ENCODE measurements around the gene PCDH8. TPM values are rescaled to one million over a fixed set of nuclear protein-coding genes. Genes with fewer than 3 reads are reported as not detected.
"Not testable (repeated sequence)": the region's sequence is repeated elsewhere in the genome, so short reads cannot be mapped to it uniquely, and the experiment has no call there.

PCDH8 gene
- total and polyA plus RNA-seq, 2 donors (not counting 1 experiment from before 2014, with no cell fraction given), result not detected

- TF ChIP-seq EZH2 (IDR thresholded peaks at IDR 0.05; ENCODE audit: low read length, missing control alignments) (no peak), CTCF (conservative IDR thresholded peaks at IDR 0.05 in 1 of 2, IDR thresholded peaks at IDR 0.05 in 1 of 2; ENCODE audit: low read depth in 1 of 2, low read length in 2 of 2) (no peak)
- DNase-seq (ENCODE audit: low read depth in 2 of 2), result no peak
- Histone ChIP-seq H3K79me2 (ENCODE audit: control insufficient read depth, insufficient read depth, low read length) (no peaks in the 10 kb centered on the region), H3K4me3 (replicated peaks in 1 of 4; ENCODE audit: control extremely low read depth in 1 of 4, insufficient read depth in 1 of 4, low read depth in 3 of 4, low read length in 4 of 4) (no peak overlapping the region), H3K27ac (ENCODE audit: insufficient read depth, low read length) (no peak overlapping the region), H3K4me1 (ENCODE audit: control insufficient read depth, extremely low read depth, insufficient read depth, low read length) (no peaks in the 10 kb centered on the region), H3K4me2 (ENCODE audit: extremely low read depth, insufficient read depth, low read length) (no peak overlapping the region), H2AFZ (ENCODE audit: low read length) (no peak overlapping the region), H4K20me1 (ENCODE audit: control insufficient read depth, extremely low read depth, insufficient read depth, low read length) (no peaks in the 10 kb centered on the region), H3K9me3 (ENCODE audit: control insufficient read depth, insufficient read depth, low read depth, low read length) (no peaks in the 10 kb centered on the region), H3K27me3 (ENCODE audit: control insufficient read depth, insufficient read depth, low read length) (no peaks in the 10 kb centered on the region), H3K36me3 (ENCODE audit: control insufficient read depth, insufficient read depth, low read length) (no peaks in the 10 kb centered on the region), H3K9ac (ENCODE audit: insufficient read depth, low read length) (no peak overlapping the region)
Measured at GRCh38 chr13:52832313-52832712, 16.1 kb downstream of the PCDH8 start.

- peak in 1 of 2 donors; percentile 52 for DNase-seq (ENCODE audit: low read depth in 2 of 2)
- Histone ChIP-seq H3K4me2 (ENCODE audit: extremely low read depth, insufficient read depth, low read length) (no peak overlapping the region), H3K36me3 (ENCODE audit: control insufficient read depth, insufficient read depth, low read length) (no peaks in the 10 kb centered on the region), H3K9ac (ENCODE audit: insufficient read depth, low read length) (no peak overlapping the region), H3K27ac (ENCODE audit: insufficient read depth, low read length) (no peak overlapping the region), H3K9me3 (ENCODE audit: control insufficient read depth, insufficient read depth, low read depth, low read length) (no peaks in the 10 kb centered on the region), H3K4me3 (replicated peaks in 1 of 4; ENCODE audit: control extremely low read depth in 1 of 4, insufficient read depth in 1 of 4, low read depth in 3 of 4, low read length in 4 of 4) (no peak overlapping the region), H4K20me1 (ENCODE audit: control insufficient read depth, extremely low read depth, insufficient read depth, low read length) (no peaks in the 10 kb centered on the region), H2AFZ (ENCODE audit: low read length) (no peak overlapping the region), H3K79me2 (ENCODE audit: control insufficient read depth, insufficient read depth, low read length) (no peaks in the 10 kb centered on the region), H3K4me1 (ENCODE audit: control insufficient read depth, extremely low read depth, insufficient read depth, low read length) (no peaks in the 10 kb centered on the region), H3K27me3 (ENCODE audit: control insufficient read depth, insufficient read depth, low read length) (no peaks in the 10 kb centered on the region)
- TF ChIP-seq EZH2 (IDR thresholded peaks at IDR 0.05; ENCODE audit: low read length, missing control alignments) (no peak), CTCF (conservative IDR thresholded peaks at IDR 0.05 in 1 of 2, IDR thresholded peaks at IDR 0.05 in 1 of 2; ENCODE audit: low read depth in 1 of 2, low read length in 2 of 2) (no peak)
Measured at GRCh38 chr13:52830946-52831345, 17.5 kb downstream of the PCDH8 start.

DNA sequence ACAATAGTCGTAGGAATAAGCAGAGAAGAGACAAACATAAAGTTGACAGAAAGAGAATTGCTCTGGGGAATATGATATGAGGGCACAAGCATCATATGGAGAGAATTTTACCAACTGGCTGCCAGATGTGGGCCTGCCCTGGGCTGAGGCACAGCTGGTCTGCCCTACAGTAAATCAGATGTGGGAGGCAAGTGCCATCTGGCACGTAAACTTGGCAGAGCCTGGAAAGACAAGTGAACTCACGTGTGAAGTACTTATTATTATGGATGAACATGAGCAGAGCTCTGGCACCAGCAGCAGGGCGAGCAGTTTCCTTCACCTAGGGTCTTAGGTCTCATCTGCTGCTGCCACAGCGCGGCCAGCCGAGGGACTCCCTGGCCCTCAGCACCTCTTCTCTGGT lies 20.6 kb downstream of the PCDH8 start:
- H3K9ac ChIP-seq (ENCODE audit: insufficient read depth, low read length), result no peak overlapping the region
- no peak for DNase-seq (ENCODE audit: low read depth in 2 of 2)

DNA sequence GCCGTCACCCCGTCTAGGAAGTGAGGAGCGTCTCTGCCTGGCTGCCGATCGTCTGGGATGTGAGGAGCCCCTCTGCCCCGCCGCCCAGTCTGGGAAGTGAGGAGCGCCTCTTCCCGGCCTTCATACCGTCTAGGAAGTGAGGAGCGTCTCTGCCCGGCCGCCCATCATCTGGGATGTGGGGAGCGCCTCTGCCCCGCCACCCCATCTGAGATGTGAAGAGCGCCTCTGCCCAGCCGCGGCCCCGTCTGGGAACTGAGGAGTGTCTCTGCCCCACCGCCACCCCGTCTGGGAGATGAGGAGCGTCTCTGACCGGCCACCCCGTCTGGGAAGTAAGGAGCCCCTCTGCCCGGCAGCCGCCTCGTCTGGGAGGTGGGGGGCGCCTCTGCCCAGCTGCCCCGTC lies 30.6 kb downstream of the PCDH8 start:
- not testable (repeated sequence) for H3K4me1 ChIP-seq (ENCODE audit: control insufficient read depth, extremely low read depth, insufficient read depth, low read length); H2AFZ ChIP-seq (ENCODE audit: low read length); H3K27me3 ChIP-seq (ENCODE audit: control insufficient read depth, insufficient read depth, low read length); H3K36me3 ChIP-seq (ENCODE audit: control insufficient read depth, insufficient read depth, low read length); H3K79me2 ChIP-seq (ENCODE audit: control insufficient read depth, insufficient read depth, low read length); H3K4me2 ChIP-seq (ENCODE audit: extremely low read depth, insufficient read depth, low read length); H3K27ac ChIP-seq (ENCODE audit: insufficient read depth, low read length); H3K9me3 ChIP-seq (ENCODE audit: control insufficient read depth, insufficient read depth, low read depth, low read length); H3K9ac ChIP-seq (ENCODE audit: insufficient read depth, low read length); H4K20me1 ChIP-seq (ENCODE audit: control insufficient read depth, extremely low read depth, insufficient read depth, low read length); DNase-seq (ENCODE audit: low read depth in 2 of 2); H3K4me3 ChIP-seq (replicated peaks in 1 of 4; ENCODE audit: control extremely low read depth in 1 of 4, insufficient read depth in 1 of 4, low read depth in 3 of 4, low read length in 4 of 4)

More for the DNA sequence above, 20.6 kb downstream of the PCDH8 start:
- Histone ChIP-seq H3K36me3 (ENCODE audit: control insufficient read depth, insufficient read depth, low read length) (no peaks in the 10 kb centered on the region), H2AFZ (ENCODE audit: low read length) (no peak overlapping the region), H3K9me3 (ENCODE audit: control insufficient read depth, insufficient read depth, low read depth, low read length) (no peaks in the 10 kb centered on the region), H3K27me3 (ENCODE audit: control insufficient read depth, insufficient read depth, low read length) (no peaks in the 10 kb centered on the region), H3K4me2 (ENCODE audit: extremely low read depth, insufficient read depth, low read length) (no peak overlapping the region), H3K4me3 (replicated peaks in 1 of 4; ENCODE audit: control extremely low read depth in 1 of 4, insufficient read depth in 1 of 4, low read depth in 3 of 4, low read length in 4 of 4) (no peak overlapping the region), H3K27ac (ENCODE audit: insufficient read depth, low read length) (no peak overlapping the region), H4K20me1 (ENCODE audit: control insufficient read depth, extremely low read depth, insufficient read depth, low read length) (no peaks in the 10 kb centered on the region), H3K4me1 (ENCODE audit: control insufficient read depth, extremely low read depth, insufficient read depth, low read length) (no peaks in the 10 kb centered on the region), H3K79me2 (ENCODE audit: control insufficient read depth, insufficient read depth, low read length) (no peaks in the 10 kb centered on the region)
- TF ChIP-seq CTCF (conservative IDR thresholded peaks at IDR 0.05 in 1 of 2, IDR thresholded peaks at IDR 0.05 in 1 of 2; ENCODE audit: low read depth in 1 of 2, low read length in 2 of 2) (no peak), EZH2 (IDR thresholded peaks at IDR 0.05; ENCODE audit: low read length, missing control alignments) (no peak)
